ENCODE measurements around the gene C19orf33. TPM values are rescaled to one million over a fixed set of nuclear protein-coding genes. Genes with fewer than 3 reads are reported as not detected.

C19orf33 gene
- total RNA-seq, 1 donor from 2014 or later: 0.58 TPM

- H3K27ac Mint-ChIP-seq: peak overlapping the region; percentile 99
- peaks cover 4% of the 10 kb centered on the region for H3K36me3 Mint-ChIP-seq (ENCODE audit: low read depth)
- peak overlapping the region; percentile 91 for H3K4me3 Mint-ChIP-seq
- TF ChIP-seq, protein P1, sequence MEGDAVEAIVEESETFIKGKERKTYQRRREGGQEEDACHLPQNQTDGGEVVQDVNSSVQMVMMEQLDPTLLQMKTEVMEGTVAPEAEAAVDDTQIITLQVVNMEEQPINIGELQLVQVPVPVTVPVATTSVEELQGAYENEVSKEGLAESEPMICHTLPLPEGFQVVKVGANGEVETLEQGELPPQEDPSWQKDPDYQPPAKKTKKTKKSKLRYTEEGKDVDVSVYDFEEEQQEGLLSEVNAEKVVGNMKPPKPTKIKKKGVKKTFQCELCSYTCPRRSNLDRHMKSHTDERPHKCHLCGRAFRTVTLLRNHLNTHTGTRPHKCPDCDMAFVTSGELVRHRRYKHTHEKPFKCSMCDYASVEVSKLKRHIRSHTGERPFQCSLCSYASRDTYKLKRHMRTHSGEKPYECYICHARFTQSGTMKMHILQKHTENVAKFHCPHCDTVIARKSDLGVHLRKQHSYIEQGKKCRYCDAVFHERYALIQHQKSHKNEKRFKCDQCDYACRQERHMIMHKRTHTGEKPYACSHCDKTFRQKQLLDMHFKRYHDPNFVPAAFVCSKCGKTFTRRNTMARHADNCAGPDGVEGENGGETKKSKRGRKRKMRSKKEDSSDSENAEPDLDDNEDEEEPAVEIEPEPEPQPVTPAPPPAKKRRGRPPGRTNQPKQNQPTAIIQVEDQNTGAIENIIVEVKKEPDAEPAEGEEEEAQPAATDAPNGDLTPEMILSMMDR (IDR thresholded peaks at IDR 0.05): no peak
- ChIA-PET POLR2A (interaction anchor here (0.5 to 4.6 kb wide), 17 partner anchors 8 to 384 kb away, joined by 3 to 44 read pairs (median 11); partner anchors contain the start of genes ACTN4, CATSPERG, KCNK6 and PPP1R14A), CTCF (interaction anchor here (1.0 to 1.1 kb wide), 2 partner anchors 11 to 20 kb away, joined by 4 read pairs; no protein-coding TSS in a partner anchor)
- H3K9me3 Mint-ChIP-seq: no peaks in the 10 kb centered on the region
- intact Hi-C loops (cut with micrococcal nuclease): loop anchor here (1.0 to 5.0 kb wide), 5 partner anchors 11 to 110 kb away; partner anchors contain the start of genes CATSPERG and PSMD8
- ATAC-seq (ENCODE audit: low read depth) (peak; percentile 89), DNase-seq (peak; percentile 86)
- no peaks in the 10 kb centered on the region for H3K27me3 Mint-ChIP-seq
- peaks cover 43% of the 10 kb centered on the region for H3K4me1 Mint-ChIP-seq
These were observed 40.2 kb upstream of the C19orf33 start for GRCh38 chr19:38263689-38264485.

GRCh38 chr19:38264486-38265212 lies 39.4 kb upstream of the C19orf33 start, which contains the start of gene SPINT2:
TSS of gene SPINT2 (plus strand) at chr19:38264573. CDS start at chr19:38264893, 320 bp downstream.
- CTCF ChIA-PET: interaction anchor here (1.0 to 2.3 kb wide), 4 partner anchors 9 to 20 kb away, joined by 4 to 7 read pairs (median 4); partner anchors contain the start of gene PPP1R14A
- Mint-ChIP-seq H3K36me3 (ENCODE audit: low read depth) (peaks cover 4% of the 10 kb centered on the region), H3K4me3 (peak within 1 kb of the TSS; percentile 91), H3K4me1 (peaks cover 40% of the 10 kb centered on the region), H3K27me3 (no peaks in the 10 kb centered on the region), H3K9me3 (no peaks in the 10 kb centered on the region), H3K27ac (peak within 1 kb of the TSS; percentile 99)
- TF ChIP-seq, protein P1 (IDR thresholded peaks at IDR 0.05): no peak
- DNase-seq: no peak
- POLR2A ChIA-PET: interaction anchor here (0.5 to 4.6 kb wide), 20 partner anchors 9 to 383 kb away, joined by 3 to 44 read pairs (median 8); partner anchors contain the start of genes ACTN4, CATSPERG, FAM98C and KCNK6
- intact Hi-C loops (cut with micrococcal nuclease): loop anchor here (1.0 to 5.0 kb wide), 6 partner anchors 11 to 110 kb away; partner anchors contain the start of genes CATSPERG and PSMD8
- ATAC-seq (ENCODE audit: low read depth): peak; percentile 33

DNA sequence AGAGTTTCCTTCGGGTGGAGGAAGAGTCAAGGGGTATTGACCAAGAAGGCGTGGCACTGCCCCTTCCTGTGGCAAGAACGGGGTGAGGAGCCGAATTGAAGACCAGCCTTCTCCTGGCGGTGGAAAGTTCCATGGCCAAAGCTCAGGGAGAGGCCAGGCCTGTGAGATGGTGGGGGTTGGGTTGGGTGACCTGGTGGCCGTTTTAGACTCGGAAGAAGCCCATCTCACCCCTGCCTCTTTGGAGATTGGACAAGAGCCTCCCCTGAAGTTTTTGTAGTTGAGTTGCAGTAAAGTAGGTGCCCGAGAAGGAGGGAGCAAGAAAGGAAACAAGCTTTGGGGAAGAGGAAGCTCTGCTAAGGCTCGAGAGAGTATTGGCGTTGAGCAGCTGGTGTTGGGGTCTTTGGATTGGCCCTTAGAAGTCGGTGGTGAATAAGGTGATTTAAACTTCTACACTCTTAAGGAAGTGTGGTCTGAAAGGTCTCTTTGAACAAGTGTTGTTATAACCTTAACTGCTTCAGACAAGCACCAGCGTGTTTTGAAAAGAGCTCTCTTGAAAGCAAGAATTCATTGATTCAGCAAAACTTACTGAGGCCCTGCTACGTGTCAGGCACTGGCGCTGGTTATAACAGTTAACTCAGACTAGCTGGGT lies 38.7 kb upstream of the C19orf33 start:
- Mint-ChIP-seq H3K27me3 (no peaks in the 10 kb centered on the region), H3K36me3 (ENCODE audit: low read depth) (peaks cover 9% of the 10 kb centered on the region), H3K4me3 (peak overlapping the region; percentile 88), H3K27ac (peak overlapping the region; percentile 94), H3K4me1 (peaks cover 43% of the 10 kb centered on the region), H3K9me3 (no peaks in the 10 kb centered on the region)
- ATAC-seq (ENCODE audit: low read depth) (no peak), DNase-seq (peak; percentile 23)
- CTCF ChIA-PET: interaction anchor here (0.8 to 2.3 kb wide), 3 partner anchors 9 to 138 kb away, joined by 3 to 7 read pairs (median 4); partner anchors contain the start of genes FAM98C and PPP1R14A
- TF ChIP-seq, protein P1 (IDR thresholded peaks at IDR 0.05): no peak
- POLR2A ChIA-PET: interaction anchor here (0.6 to 4.6 kb wide), 19 partner anchors 10 to 382 kb away, joined by 3 to 44 read pairs (median 5); partner anchors contain the start of genes ACTN4, CATSPERG, FAM98C and PPP1R14A
- intact Hi-C loops (cut with micrococcal nuclease): loop anchor here (1.0 kb wide), 1 partner anchor 19 kb away; no protein-coding TSS in a partner anchor

- ChIA-PET POLR2A (interaction anchor here (0.6 to 4.6 kb wide), 15 partner anchors 9 to 363 kb away, joined by 3 to 44 read pairs (median 6); partner anchors contain the start of genes CATSPERG, FAM98C, PPP1R14A and PSMD8), CTCF (interaction anchor here (0.8 to 2.3 kb wide), 3 partner anchors 10 to 137 kb away, joined by 3 to 7 read pairs (median 4); partner anchors contain the start of genes FAM98C and PPP1R14A)
- intact Hi-C loops (cut with micrococcal nuclease): loop anchor here (1.0 kb wide), 1 partner anchor 18 kb away; no protein-coding TSS in a partner anchor
- Mint-ChIP-seq H3K27me3 (no peaks in the 10 kb centered on the region), H3K4me3 (peak overlapping the region; percentile 36), H3K27ac (peak overlapping the region; percentile 94), H3K4me1 (peaks cover 46% of the 10 kb centered on the region), H3K9me3 (no peaks in the 10 kb centered on the region), H3K36me3 (ENCODE audit: low read depth) (peaks cover 12% of the 10 kb centered on the region)
- TF ChIP-seq, protein P1 (IDR thresholded peaks at IDR 0.05): no peak
- DNase-seq: no peak
- ATAC-seq (ENCODE audit: low read depth): no peak
These were observed 38.1 kb upstream of the C19orf33 start for GRCh38 chr19:38265921-38266429.
